GM12878 (cell line): ENCODE measurements around the gene GID4.

Source experiments
- FOXM1 ChIP-seq: IDR thresholded peaks from 2 replicates; pipeline ENCODE4 v1.6.1; 2012; ENCODE audit warnings: low read depth, mild to moderate bottlenecking, inconsistent platforms, low read length, moderate library complexity
- GATAD2B ChIP-seq: fragments of 450-650 bp; conservative IDR thresholded peaks from 2 replicates; pipeline ENCODE4 v1.6.1; 2017; ENCODE audit warnings: low read depth, mild to moderate bottlenecking, moderate library complexity
- IKZF1 ChIP-seq: fragments of 450-650 bp; conservative IDR thresholded peaks from 2 replicates; pipeline ENCODE4 v1.6.1; 2017; ENCODE audit warnings: antibody characterized with exemption, mild to moderate bottlenecking
- NRF1 ChIP-seq: conservative IDR thresholded peaks from 2 replicates; pipeline ENCODE4 v1.6.1; 2011; ENCODE audit warnings: mild to moderate bottlenecking, low read depth, low read length, improper control_type of control experiment
- SP1 ChIP-seq: IDR thresholded peaks from one replicate; pipeline ENCODE4 v1.6.1; 2011; ENCODE audit warnings: low read depth, low read length
- ZSCAN29 ChIP-seq: fragments of 450-650 bp; IDR thresholded peaks from 2 replicates; pipeline ENCODE4 v1.6.1; 2017; ENCODE audit warnings: mild to moderate bottlenecking, moderate library complexity
- TF ChIP-seq, protein P1 (sequence below), 3 experiments: IDR thresholded peaks in 2 of 3; conservative IDR thresholded peaks in 1 of 3; 2 replicates each; pipeline ENCODE4 v1.5.1; 2011; ENCODE audit warnings: low read depth in 3 of 3, low read length in 3 of 3, mild to moderate bottlenecking in 3 of 3, control low read depth in 2 of 3, moderate library complexity in 2 of 3, inconsistent platforms in 1 of 3, mixed read lengths in 1 of 3; ENCODE audit not compliant: control insufficient read depth in 2 of 3, insufficient read depth in 1 of 3; ENCODE audit errors: extremely low read depth in 1 of 3
- TF ChIP-seq, protein P2 (sequence below): fragments of 450-650 bp; formaldehyde crosslinking; IDR thresholded peaks from 2 replicates; pipeline ENCODE4 v1.4.0; 2020; ENCODE audit warnings: mild to moderate bottlenecking, moderate library complexity
- TF ChIP-seq, protein P3 (sequence below): IDR thresholded peaks from 2 replicates; pipeline ENCODE4 v1.6.1; 2011; ENCODE audit warnings: low read depth, low read length, improper control_type of control experiment, borderline replicate concordance
- TF ChIP-seq, protein P4 (sequence below): fragments of 450-650 bp; IDR thresholded peaks from 2 replicates; pipeline ENCODE4 v1.6.1; 2016; ENCODE audit warnings: mild to moderate bottlenecking
- TF ChIP-seq, protein P5 (sequence below): IDR thresholded peaks from 2 replicates; pipeline ENCODE4 v1.6.1; 2011; ENCODE audit warnings: mild to moderate bottlenecking, low read depth, low read length, moderate library complexity; ENCODE audit not compliant: insufficient replicate concordance

DNA sequence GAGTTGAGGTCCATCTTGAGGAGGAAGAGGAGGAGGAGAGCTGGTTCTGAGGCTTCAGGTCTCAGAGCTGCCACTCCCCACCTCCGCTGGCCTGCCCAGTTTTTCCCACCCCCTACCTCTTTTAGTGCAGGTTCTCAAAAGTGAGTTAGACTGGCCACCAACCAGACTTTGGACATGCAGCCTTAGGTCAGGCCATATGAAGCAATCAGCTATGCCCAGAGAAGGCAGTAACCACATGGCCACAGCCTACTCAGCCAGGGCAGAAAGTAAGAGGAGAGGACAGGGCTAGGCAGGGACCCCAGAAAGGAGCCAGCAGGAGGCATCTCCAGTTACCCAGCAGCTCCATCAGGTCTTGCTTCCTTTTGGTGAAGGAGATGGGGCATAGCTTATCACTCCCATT lies 78.3 kb downstream of the GID4 start:
- no peak for TF ChIP-seq NRF1
- TF ChIP-seq, protein P1, sequence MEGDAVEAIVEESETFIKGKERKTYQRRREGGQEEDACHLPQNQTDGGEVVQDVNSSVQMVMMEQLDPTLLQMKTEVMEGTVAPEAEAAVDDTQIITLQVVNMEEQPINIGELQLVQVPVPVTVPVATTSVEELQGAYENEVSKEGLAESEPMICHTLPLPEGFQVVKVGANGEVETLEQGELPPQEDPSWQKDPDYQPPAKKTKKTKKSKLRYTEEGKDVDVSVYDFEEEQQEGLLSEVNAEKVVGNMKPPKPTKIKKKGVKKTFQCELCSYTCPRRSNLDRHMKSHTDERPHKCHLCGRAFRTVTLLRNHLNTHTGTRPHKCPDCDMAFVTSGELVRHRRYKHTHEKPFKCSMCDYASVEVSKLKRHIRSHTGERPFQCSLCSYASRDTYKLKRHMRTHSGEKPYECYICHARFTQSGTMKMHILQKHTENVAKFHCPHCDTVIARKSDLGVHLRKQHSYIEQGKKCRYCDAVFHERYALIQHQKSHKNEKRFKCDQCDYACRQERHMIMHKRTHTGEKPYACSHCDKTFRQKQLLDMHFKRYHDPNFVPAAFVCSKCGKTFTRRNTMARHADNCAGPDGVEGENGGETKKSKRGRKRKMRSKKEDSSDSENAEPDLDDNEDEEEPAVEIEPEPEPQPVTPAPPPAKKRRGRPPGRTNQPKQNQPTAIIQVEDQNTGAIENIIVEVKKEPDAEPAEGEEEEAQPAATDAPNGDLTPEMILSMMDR (IDR thresholded peaks at IDR 0.05 in 2 of 3, conservative IDR thresholded peaks at IDR 0.05 in 1 of 3; ENCODE audit: control insufficient read depth in 2 of 3, extremely low read depth in 1 of 3, insufficient read depth in 1 of 3, low read depth in 3 of 3, low read length in 3 of 3) = no peak
- TF ChIP-seq ZSCAN29 = no peak
- TF ChIP-seq, protein P2, sequence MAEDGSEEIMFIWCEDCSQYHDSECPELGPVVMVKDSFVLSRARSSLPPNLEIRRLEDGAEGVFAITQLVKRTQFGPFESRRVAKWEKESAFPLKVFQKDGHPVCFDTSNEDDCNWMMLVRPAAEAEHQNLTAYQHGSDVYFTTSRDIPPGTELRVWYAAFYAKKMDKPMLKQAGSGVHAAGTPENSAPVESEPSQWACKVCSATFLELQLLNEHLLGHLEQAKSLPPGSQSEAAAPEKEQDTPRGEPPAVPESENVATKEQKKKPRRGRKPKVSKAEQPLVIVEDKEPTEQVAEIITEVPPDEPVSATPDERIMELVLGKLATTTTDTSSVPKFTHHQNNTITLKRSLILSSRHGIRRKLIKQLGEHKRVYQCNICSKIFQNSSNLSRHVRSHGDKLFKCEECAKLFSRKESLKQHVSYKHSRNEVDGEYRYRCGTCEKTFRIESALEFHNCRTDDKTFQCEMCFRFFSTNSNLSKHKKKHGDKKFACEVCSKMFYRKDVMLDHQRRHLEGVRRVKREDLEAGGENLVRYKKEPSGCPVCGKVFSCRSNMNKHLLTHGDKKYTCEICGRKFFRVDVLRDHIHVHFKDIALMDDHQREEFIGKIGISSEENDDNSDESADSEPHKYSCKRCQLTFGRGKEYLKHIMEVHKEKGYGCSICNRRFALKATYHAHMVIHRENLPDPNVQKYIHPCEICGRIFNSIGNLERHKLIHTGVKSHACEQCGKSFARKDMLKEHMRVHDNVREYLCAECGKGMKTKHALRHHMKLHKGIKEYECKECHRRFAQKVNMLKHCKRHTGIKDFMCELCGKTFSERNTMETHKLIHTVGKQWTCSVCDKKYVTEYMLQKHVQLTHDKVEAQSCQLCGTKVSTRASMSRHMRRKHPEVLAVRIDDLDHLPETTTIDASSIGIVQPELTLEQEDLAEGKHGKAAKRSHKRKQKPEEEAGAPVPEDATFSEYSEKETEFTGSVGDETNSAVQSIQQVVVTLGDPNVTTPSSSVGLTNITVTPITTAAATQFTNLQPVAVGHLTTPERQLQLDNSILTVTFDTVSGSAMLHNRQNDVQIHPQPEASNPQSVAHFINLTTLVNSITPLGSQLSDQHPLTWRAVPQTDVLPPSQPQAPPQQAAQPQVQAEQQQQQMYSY = no peak
- TF ChIP-seq FOXM1 = no peak
- TF ChIP-seq SP1 = no peak
- TF ChIP-seq, protein P3, sequence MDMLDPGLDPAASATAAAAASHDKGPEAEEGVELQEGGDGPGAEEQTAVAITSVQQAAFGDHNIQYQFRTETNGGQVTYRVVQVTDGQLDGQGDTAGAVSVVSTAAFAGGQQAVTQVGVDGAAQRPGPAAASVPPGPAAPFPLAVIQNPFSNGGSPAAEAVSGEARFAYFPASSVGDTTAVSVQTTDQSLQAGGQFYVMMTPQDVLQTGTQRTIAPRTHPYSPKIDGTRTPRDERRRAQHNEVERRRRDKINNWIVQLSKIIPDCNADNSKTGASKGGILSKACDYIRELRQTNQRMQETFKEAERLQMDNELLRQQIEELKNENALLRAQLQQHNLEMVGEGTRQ = no peak
- TF ChIP-seq, protein P4, sequence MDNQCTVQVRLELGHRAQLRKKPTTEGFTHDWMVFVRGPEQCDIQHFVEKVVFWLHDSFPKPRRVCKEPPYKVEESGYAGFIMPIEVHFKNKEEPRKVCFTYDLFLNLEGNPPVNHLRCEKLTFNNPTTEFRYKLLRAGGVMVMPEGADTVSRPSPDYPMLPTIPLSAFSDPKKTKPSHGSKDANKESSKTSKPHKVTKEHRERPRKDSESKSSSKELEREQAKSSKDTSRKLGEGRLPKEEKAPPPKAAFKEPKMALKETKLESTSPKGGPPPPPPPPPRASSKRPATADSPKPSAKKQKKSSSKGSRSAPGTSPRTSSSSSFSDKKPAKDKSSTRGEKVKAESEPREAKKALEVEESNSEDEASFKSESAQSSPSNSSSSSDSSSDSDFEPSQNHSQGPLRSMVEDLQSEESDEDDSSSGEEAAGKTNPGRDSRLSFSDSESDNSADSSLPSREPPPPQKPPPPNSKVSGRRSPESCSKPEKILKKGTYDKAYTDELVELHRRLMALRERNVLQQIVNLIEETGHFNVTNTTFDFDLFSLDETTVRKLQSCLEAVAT = no peak
- no peak for TF ChIP-seq IKZF1
- no peak for TF ChIP-seq GATAD2B
- TF ChIP-seq, protein P5, sequence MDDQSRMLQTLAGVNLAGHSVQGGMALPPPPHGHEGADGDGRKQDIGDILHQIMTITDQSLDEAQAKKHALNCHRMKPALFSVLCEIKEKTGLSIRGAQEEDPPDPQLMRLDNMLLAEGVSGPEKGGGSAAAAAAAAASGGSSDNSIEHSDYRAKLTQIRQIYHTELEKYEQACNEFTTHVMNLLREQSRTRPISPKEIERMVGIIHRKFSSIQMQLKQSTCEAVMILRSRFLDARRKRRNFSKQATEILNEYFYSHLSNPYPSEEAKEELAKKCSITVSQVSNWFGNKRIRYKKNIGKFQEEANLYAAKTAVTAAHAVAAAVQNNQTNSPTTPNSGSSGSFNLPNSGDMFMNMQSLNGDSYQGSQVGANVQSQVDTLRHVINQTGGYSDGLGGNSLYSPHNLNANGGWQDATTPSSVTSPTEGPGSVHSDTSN = no peak
